Stimulated activated CD4-positive, alpha-beta T cell treated with anti-CD3 and anti-CD28 coated beads, Interleukin-12 subunit alpha, Interleukin-12 subunit beta, amount 100 ng/mL, for 48 hours (primary cell): ENCODE results near the gene ADAT3.
A peak's percentile ranks its signal among the peaks of the same experiment; 100 is the strongest.
"Not testable (repeated sequence)": the region's sequence is repeated elsewhere in the genome, so short reads cannot be mapped to it uniquely, and the experiment has no call there.

Experiments
- DNase-seq, 3 donors: peaks; one replicate each; pipeline ENCODE4 v3.0.0-alpha.2; 2020; ENCODE audit warnings: low read depth in 2 of 3, low spot score in 1 of 3

The ADAT3 gene

DNA sequence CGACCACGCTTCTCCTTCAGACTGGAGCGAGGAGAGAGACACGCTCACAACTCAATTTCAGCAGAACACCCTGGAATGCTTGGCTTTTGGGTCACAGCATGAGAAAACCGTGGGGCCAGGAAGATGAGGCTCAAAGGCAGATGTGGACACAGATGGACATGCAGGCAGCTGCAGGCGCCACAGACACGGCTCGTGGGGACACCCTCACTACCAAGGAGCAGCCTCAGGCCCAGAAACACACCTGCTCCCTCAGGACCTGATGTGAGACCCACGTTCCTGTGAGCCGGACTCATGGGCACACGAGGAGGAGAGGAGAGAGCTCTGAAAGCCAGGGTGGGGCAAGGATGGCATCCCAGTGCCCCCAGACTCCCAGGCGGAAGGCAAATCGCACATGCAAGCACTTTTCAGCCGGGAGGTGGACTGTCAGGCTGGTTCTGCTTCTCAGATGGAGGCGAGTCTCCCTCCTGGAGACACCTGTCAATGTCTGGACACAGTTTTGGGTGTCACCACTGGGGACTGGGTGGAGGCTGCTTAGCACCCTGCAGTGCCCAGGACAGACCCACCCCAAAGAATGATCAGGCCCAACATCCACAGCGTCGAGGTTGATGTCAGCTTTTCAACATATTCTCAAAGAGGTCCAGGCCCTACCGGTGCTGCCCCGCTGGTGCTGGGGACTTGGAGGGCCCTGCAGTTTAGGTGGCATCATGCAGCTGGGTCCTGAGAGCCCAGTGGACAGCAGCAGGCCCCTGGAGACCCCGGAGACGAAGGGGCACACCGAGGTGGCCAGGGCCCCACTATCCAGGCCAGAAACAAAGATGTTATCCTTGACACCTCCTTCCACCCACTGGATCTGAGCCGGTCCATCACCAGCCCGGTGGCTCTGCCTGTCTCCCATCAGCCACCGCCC, 22.2 kb upstream of the ADAT3 start:
- no peak for DNase-seq

GRCh38 chr19:1883784-1884183, 21.4 kb upstream of the ADAT3 start:
- no peak for DNase-seq

DNA sequence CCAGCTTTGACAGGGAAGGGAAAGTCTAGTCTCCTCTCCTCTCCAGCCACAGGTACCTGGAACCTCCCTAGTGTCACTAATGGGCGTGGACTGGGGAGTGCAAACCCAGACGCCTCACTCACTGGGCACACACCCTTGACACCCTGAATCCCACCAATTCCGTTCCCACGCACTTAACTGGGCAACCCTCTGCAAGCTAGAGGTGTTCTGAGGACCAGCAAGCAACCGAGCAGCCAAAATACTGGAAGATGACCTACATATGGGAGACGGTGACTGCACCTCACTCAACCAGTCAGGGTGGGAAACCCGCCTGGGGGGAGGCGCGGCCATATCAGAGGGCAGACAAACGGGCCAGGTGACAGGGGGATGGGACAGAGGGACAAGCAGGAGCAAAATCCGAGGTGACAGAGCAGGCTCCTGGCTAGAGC, 20.9 kb upstream of the ADAT3 start:
- DNase-seq, result no peak

DNA sequence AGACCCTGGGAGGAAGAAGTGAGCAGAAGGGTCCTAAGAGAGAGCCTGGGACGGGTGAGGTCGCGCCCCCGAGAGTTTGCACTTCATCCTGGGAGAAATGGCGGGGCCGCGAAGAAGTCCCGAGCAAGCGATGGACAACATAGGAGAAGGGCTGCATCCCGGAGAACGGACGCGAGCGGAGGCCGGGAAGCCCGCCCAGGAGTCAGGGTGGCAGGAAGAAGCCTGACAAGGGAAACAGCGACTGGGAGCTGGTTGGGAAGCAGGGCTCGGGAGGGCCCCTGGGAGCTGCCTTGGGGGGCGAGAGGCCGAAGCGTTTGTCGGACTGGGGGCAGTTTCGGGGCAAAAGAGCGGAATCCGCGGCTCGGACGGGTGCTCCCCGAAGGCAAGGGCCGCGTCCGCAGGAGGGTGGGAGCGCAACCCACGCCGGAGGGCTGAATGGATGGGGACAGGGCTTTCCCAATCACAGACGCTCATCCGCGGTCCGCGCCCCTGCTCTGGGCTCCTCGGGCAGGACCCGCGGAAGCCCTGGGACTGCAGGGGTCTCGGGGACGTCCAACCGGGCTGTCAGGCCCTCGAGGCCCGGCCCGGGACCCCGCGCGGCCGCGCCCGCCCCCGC, 20.4 kb upstream of the ADAT3 start:
- no peak for DNase-seq

GRCh38 chr19:1885398-1886119, 19.6 kb upstream of the ADAT3 start, which contains the start of gene ABHD17A:
ABHD17A (minus strand) TSS chr19:1885496; CDS start chr19:1881566, 3,930 bp downstream.
- peak; percentile 92 to 98 (median 92) for DNase-seq

GRCh38 chr19:1886360-1886759, 18.8 kb upstream of the ADAT3 start:
- DNase-seq, result not testable (repeated sequence)

DNA sequence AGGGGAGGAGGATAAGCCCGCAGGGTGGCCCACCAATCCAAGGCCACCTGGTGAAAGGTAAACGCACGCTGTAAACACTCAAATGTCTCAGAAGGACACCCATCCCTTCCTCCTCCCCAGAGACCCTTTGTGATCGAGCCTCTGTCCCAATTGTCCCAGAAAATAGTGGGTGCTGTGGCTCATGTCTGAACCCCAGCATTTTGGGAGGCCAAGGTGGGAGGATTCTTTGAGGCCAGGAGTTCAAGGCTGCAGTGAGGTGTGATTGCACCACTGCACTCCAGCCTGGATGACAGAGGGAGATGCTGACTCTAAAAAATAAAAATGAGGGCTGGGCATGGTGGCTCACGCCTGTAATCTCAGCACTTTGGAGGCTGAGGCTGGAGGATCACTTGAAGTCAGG, 16.8 kb upstream of the ADAT3 start:
- no peak for DNase-seq

- no peak for DNase-seq
Measured at GRCh38 chr19:1889907-1890306, 15.3 kb upstream of the ADAT3 start.

- DNase-seq, result no peak
Measured at GRCh38 chr19:1893791-1894190, 11.4 kb upstream of the ADAT3 start.

- no peak for DNase-seq
Measured at GRCh38 chr19:1896508-1896907, 8.7 kb upstream of the ADAT3 start.

- no peak for DNase-seq
Measured at GRCh38 chr19:1901940-1902404, 3.2 kb upstream of the ADAT3 start.

DNA sequence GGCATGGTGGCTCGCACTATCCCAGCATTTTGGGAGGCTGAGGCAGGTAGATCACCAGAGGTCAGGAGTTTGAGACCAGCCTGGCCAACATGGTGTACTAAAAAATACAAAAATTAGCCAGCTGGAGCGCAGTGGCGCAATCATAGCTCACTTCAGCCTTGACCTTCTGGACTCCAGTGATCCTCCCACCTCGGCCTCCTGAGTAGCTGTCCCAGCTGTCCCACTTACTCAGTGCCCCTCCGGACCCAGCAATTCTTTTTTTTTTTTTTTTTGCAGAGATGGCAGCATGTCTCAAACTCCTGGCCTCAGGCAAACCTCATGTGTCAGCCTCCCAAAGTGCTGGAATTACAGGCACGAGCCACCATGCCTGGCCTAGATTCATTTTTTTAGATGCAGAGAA, 2.3 kb upstream of the ADAT3 start:
- DNase-seq, result no peak

- no peak for DNase-seq
Measured at GRCh38 chr19:1904860-1905109, 414 bp upstream of the ADAT3 start.

DNA sequence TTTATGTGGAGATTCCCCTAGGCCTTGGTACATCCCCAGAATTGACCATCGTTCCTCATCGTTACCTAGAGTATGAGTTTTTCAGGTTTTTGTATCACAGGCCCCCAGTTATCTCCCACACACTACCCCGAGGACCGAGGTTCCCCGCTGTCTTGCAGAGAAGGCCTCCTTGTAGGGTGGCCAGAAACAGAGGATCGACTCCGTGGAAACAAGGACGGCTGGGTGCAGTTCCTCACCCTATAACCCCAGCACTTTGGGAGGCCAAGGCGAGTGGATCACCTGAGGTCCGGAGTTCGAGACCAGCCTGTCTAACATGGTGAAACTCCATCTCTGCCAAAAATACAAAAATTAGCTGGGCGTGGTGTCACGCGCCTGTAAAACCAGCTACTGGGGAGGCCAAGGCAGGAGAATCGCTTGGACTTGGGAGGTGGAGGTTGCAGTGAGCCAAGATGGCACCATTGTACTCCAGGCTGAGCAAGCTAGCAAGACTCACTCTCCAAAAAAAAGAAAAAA, 720 bp downstream of the ADAT3 start:
- DNase-seq, result no peak

- DNase-seq, result no peak
Measured at GRCh38 chr19:1906985-1907562, 1.9 kb downstream of the ADAT3 start.

- no peak for DNase-seq
Measured at GRCh38 chr19:1907563-1908363, 2.6 kb downstream of the ADAT3 start.

GRCh38 chr19:1908364-1908678, 3.1 kb downstream of the ADAT3 start:
- no peak for DNase-seq

DNA sequence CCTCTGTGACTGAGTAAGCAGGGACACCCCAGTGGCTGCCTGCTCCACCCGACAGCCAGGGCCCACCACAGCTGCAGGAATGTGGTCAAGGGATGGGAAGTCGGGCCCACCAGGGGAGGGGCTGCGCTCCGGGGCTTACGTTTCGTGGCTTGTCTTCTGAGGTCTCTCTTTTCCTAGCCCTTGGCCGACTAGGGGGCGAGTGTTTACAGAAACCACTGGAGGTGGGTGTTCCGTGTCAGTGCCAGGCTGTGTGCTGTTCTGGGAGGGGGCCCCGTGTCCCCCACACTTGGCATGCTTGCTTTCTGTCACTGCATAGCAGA, 4.5 kb downstream of the ADAT3 start:
- DNase-seq, result no peak

DNA sequence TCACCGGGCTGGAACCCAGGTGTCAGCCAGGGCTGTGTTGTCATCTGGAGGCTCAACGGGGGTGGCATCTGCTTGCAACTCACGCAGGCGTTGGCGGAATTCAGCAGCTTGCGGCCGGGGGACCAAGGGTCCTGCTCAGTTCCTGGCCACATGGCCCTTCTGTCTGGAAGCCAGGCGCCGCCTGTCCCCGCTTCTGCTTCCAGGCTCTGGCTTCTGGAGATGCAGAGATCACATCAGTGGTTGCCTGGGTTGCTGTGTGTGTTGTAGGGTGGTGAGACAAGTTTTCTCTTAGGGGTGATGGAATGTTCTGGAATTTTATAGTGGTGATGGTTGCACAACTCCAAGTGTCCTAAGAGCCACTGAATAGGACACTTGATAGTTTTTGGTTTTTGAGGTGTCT, 5.0 kb downstream of the ADAT3 start:
- no peak for DNase-seq

DNA sequence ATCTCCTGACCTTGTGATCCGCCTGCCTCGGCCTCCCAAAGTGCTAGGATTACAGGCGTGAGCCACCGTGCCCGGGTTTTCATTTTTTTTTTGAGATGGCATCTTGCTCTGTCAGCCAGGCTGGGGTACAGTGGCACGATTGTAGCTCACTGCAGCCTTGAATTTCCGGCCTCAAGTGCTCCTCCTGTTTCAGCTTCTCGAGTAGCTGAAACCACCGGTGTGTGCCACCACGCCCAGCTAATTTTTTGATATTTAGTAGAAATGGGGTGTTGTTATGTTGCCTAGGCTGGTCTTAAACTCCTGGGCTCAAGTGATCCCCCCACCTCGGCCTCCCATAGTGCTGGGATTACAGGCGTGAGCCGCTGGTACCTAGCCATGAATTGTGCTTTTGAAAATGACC, 5.9 kb downstream of the ADAT3 start:
- DNase-seq, result no peak

DNA sequence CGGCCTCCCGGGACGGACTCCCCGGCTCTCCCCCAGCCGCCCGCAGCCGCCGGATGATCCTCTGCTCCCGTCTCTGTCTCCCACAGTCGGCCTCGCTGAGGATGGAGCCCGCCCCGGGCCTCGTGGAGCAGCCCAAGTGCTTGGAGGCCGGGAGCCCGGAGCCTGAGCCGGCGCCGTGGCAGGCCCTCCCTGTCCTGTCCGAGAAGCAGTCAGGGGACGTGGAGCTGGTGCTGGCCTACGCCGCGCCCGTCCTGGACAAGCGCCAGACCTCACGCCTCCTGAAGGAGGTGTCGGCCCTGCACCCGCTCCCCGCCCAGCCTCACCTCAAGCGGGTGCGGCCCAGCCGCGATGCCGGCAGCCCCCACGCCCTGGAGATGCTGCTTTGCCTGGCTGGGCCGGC, 6.8 kb downstream of the ADAT3 start:
- no peak for DNase-seq
